Endothelial cell of umbilical vein (primary cell): Measurements from ENCODE around the gene PARN. TPM values are rescaled to one million over a fixed set of nuclear protein-coding genes. Genes with fewer than 3 reads are reported as not detected.
"Not testable (repeated sequence)": the region's sequence is repeated elsewhere in the genome, so short reads cannot be mapped to it uniquely, and the experiment has no call there.

ENCODE experiments used
- BruUV-seq: library from RNA; stranded (reverse); fragments of 400-500 nt; replicated peaks from 2 replicates; lab custom pipeline; 2021; lab: Mats Ljungman, UMichigan
- CTCF ChIA-PET: fragments of 300-600, 350-600 bp; sonication (Branson Sonifier 250); formaldehyde crosslinking; loops from one replicate; lab custom pipeline; 2021; ENCODE audit warnings: antibody characterized with exemption, inconsistent platforms; lab: Charles Lee
- POLR2A ChIA-PET: fragments of 300-600, 350-600 bp; sonication (Branson Sonifier 250); formaldehyde crosslinking; loops from one replicate; lab custom pipeline; 2021; ENCODE audit warnings: antibody characterized with exemption, inconsistent platforms; lab: Charles Lee
- DNase-seq: peaks from one replicate; pipeline ENCODE4 v3.0.0-alpha.2; 2011; ENCODE audit warnings: low read depth, low spot score
- FAIRE-seq: peaks from 2 replicates; lab custom pipeline; 2011; peaks lifted over from hg19 to GRCh38; lab: Jason Lieb, UNC
- H2AFZ ChIP-seq: 2 replicates; pipeline ENCODE4 v1.6.0; 2012; ENCODE audit warnings: low read depth, low read length, control low read depth, inconsistent platforms
- H3K27ac ChIP-seq: 2 replicates; pipeline ENCODE4 v1.5.1; 2011; ENCODE audit warnings: low read depth, mild to moderate bottlenecking, control low read depth, low read length, moderate library complexity; ENCODE audit not compliant: insufficient read depth
- H3K27me3 ChIP-seq, 2 experiments: 2 replicates each; pipeline versions ENCODE4 v1.6.0 to v1.6.1; 2011; ENCODE audit warnings: low read length in 2 of 2, mixed read lengths in 1 of 2; ENCODE audit not compliant: control insufficient read depth in 2 of 2, insufficient read depth in 2 of 2
- H3K36me3 ChIP-seq, 2 experiments: 2 replicates in 1 of 2; 3 replicates in 1 of 2; pipeline ENCODE4 v1.5.1; 2011; ENCODE audit warnings: low read length in 2 of 2, mild to moderate bottlenecking in 1 of 2, moderate library complexity in 1 of 2; ENCODE audit not compliant: control insufficient read depth in 2 of 2, insufficient read depth in 2 of 2; ENCODE audit errors: extremely low read depth in 1 of 2
- H3K4me1 ChIP-seq: 3 replicates; pipeline ENCODE4 v1.5.1; 2011; ENCODE audit warnings: mild to moderate bottlenecking, low read length; ENCODE audit not compliant: control insufficient read depth, insufficient read depth; ENCODE audit errors: extremely low read depth
- H3K4me2 ChIP-seq: 2 replicates; pipeline ENCODE4 v1.6.1; 2011; ENCODE audit warnings: low read length, control low read depth, mixed read lengths; ENCODE audit not compliant: insufficient read depth
- H3K4me3 ChIP-seq, 3 experiments: fragments of 200-600 bp in 1 of 3; sonication (generic), shearing (Covaris generic) in 1 of 3; replicated peaks in 1 of 3; 2 replicates each; pipeline ENCODE4 v1.5.1; 2011 to 2016; ENCODE audit warnings: control low read depth in 3 of 3, low read length in 3 of 3, mild to moderate bottlenecking in 2 of 3, inconsistent platforms in 1 of 3, low read depth in 1 of 3, moderate library complexity in 1 of 3; ENCODE audit not compliant: insufficient read depth in 1 of 3
- H3K79me2 ChIP-seq: 2 replicates; pipeline ENCODE4 v1.6.0; 2012; ENCODE audit warnings: low read length, inconsistent platforms; ENCODE audit not compliant: control insufficient read depth, insufficient read depth
- H3K9ac ChIP-seq: replicated peaks from 2 replicates; pipeline ENCODE3; 2011; ENCODE audit warnings: low read length, control low read depth; ENCODE audit not compliant: insufficient read depth; ENCODE audit errors: extremely low read depth
- H3K9me1 ChIP-seq: replicated peaks from 3 replicates; pipeline ENCODE4 v1.6.0; 2011; ENCODE audit warnings: mild to moderate bottlenecking, low read length; ENCODE audit not compliant: control insufficient read depth, insufficient read depth; ENCODE audit errors: extremely low read depth
- H3K9me3 ChIP-seq: replicated peaks from 2 replicates; pipeline ENCODE4 v1.5.1; 2012; ENCODE audit warnings: low read length, inconsistent platforms; ENCODE audit not compliant: control insufficient read depth, insufficient read depth
- H4K20me1 ChIP-seq: replicated peaks from 2 replicates; pipeline ENCODE3; 2011; ENCODE audit warnings: mild to moderate bottlenecking, low read length; ENCODE audit not compliant: control insufficient read depth, insufficient read depth; ENCODE audit errors: extremely low read depth
- EZH2 ChIP-seq: IDR thresholded peaks from 2 replicates; pipeline ENCODE4 v1.6.1; 2012; ENCODE audit warnings: borderline replicate concordance, low read depth, mild to moderate bottlenecking, moderate library complexity, low read length, inconsistent platforms; ENCODE audit not compliant: severe bottlenecking
- MYC ChIP-seq: IDR thresholded peaks from one replicate; pipeline ENCODE4 v1.6.1; 2011; ENCODE audit warnings: mild to moderate bottlenecking, low read depth, low read length
- dilution Hi-C: fragments of 300-500 bp; cut with MboI; formaldehyde crosslinking; loops from one replicate; pipeline ENCODE4 v1.15.0; 2019; ENCODE audit warnings: low sequenced_read_pairs; ENCODE audit not compliant: extremely low pct_ligation_motif_present
- intact Hi-C: fragments of 100-400 bp; cut with micrococcal nuclease; formaldehyde crosslinking; loops from one replicate; pipeline ENCODE4 v1.10.0; 2022
- polyA plus RNA-seq, 4 experiments: library from polyadenylated mRNA; depleted of rRNA in 3 of 4; stranded (reverse) in 3 of 4; unstranded in 1 of 4; fragments of >200 nt; gene quantifications; 2 replicates each; pipeline versions ENCODE4 v1.2.1 to v1.2.3, GENCODE V29; 2011 to 2012; ENCODE audit warnings: missing spikeins in 1 of 4
- total RNA-seq: library from RNA; stranded (reverse); gene quantifications from 2 replicates; pipeline ENCODE4 v1.2.3, GENCODE V29; 2021
- TF ChIP-seq, protein P1 (sequence below), 2 donors: IDR thresholded peaks; 1 replicate in 1 of 2; 2 replicates in 1 of 2; pipeline ENCODE4 v1.5.1; 2011; ENCODE audit warnings: low read length in 2 of 2, mild to moderate bottlenecking in 2 of 2, moderate library complexity in 2 of 2, control low read depth in 1 of 2, inconsistent platforms in 1 of 2, low read depth in 1 of 2; ENCODE audit not compliant: insufficient read depth in 1 of 2; ENCODE audit errors: extremely low read depth in 1 of 2

Gene PARN
- total and polyA plus RNA-seq, 2 donors (not counting 3 experiments of a cell fraction or from before 2014, with no cell fraction given): 16.9 to 24.6 TPM

DNA sequence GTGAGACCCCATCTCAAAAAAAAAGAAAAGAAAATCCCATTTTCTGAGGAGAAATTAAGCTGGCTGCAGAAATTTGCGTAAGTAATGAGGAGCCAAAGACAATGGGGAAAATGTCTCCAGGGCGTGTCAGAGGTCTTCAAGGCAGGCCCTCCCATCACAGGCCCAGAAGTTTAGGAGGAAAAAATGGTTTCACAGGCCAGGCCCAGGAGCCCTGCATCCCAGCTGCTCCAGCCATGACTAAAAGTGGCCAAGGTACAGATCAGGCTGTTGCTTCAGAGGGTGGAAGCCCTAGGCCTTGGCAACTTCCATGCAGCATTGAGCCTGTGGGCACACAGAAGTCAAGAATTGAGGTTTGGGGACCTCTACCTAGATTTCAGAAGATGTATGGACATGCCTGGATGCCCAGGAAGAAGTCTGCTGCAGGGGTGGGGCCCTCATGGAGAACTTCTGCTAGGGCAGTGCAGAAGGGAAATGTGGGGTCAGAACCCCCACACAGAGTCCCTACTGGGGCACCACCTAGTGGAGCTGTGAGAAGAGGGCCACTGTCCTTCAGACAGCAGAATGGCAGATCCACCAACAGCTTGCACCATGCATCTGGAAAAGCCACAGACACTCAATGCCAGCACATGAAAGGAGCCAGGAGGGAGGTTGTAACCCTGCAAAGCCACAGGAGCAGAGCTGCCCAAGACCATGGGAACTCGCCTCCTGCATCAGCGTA, 55.2 kb downstream of the PARN start:
- POLR2A ChIA-PET, H2AFZ ChIP-seq, H3K4me2 ChIP-seq, H3K36me3 ChIP-seq, H3K4me1 ChIP-seq, H4K20me1 ChIP-seq, dilution Hi-C loops, CTCF ChIA-PET, H3K79me2 ChIP-seq, DNase-seq, H3K9ac ChIP-seq, H3K27ac ChIP-seq, H3K9me3 ChIP-seq, BruUV-seq, H3K27me3 ChIP-seq, intact Hi-C loops, H3K4me3 ChIP-seq, H3K9me1 ChIP-seq, FAIRE-seq: not testable (repeated sequence)

DNA sequence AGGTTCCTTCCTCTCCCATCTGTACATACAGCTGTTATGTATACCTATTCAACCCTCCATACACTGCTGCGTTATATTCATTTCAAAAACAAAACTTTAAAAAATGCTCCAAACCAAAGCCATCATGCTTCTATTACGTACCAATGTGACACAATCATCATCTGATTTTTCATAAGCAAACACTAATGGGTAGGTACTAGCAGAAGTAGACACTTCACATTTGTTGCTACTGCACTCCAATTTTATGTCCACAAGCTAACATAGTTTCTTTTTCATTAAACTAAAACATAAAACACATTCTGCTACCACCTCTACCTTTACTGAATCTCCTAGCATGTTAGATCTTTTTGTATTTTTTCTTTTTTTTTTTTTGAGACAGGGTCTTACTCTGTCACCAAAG, 57.5 kb downstream of the PARN start:
- H4K20me1 ChIP-seq: no peaks in the 10 kb centered on the region
- no peak overlapping the region for H3K27ac ChIP-seq
- CTCF ChIA-PET: interaction anchor here (1.6 kb wide), 1 partner anchor 8 kb away, joined by 5 read pairs; no protein-coding TSS in a partner anchor
- no peak overlapping the region for H3K4me2 ChIP-seq
- no peaks in the 10 kb centered on the region for H3K9me1 ChIP-seq
- POLR2A ChIA-PET: no interaction called here
- DNase-seq (no peak), FAIRE-seq (no peak)
- H2AFZ ChIP-seq: no peak overlapping the region
- BruUV-seq: no TSS peak
- H3K4me3 ChIP-seq: no peak overlapping the region
- dilution Hi-C loops: no loop called here
- no peaks in the 10 kb centered on the region for H3K9me3 ChIP-seq
- peaks cover 2 to 6% of the 10 kb centered on the region in 2 experiments for H3K36me3 ChIP-seq
- no peaks in the 10 kb centered on the region for H3K79me2 ChIP-seq
- H3K4me1 ChIP-seq: no peaks in the 10 kb centered on the region
- TF ChIP-seq EZH2 (no peak), MYC (no peak)
- TF ChIP-seq, protein P1, sequence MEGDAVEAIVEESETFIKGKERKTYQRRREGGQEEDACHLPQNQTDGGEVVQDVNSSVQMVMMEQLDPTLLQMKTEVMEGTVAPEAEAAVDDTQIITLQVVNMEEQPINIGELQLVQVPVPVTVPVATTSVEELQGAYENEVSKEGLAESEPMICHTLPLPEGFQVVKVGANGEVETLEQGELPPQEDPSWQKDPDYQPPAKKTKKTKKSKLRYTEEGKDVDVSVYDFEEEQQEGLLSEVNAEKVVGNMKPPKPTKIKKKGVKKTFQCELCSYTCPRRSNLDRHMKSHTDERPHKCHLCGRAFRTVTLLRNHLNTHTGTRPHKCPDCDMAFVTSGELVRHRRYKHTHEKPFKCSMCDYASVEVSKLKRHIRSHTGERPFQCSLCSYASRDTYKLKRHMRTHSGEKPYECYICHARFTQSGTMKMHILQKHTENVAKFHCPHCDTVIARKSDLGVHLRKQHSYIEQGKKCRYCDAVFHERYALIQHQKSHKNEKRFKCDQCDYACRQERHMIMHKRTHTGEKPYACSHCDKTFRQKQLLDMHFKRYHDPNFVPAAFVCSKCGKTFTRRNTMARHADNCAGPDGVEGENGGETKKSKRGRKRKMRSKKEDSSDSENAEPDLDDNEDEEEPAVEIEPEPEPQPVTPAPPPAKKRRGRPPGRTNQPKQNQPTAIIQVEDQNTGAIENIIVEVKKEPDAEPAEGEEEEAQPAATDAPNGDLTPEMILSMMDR (IDR thresholded peaks at IDR 0.05; ENCODE audit: extremely low read depth in 1 of 2, insufficient read depth in 1 of 2, low read depth in 1 of 2, low read length in 2 of 2): no peak
- no peaks in the 10 kb centered on the region for H3K27me3 ChIP-seq
- intact Hi-C loops: no loop called here
- H3K9ac ChIP-seq: no peak overlapping the region
